Tibial nerve (tissue), 4 donors: ENCODE data around the gene NOL4L.

Experiments used
- CTCF ChIP-seq, 5 experiments: fragments of 200-600 bp in 3 of 5; fragments of 450-650 bp in 2 of 5; sonication (generic) in 3 of 5; IDR thresholded peaks; one replicate each; pipeline ENCODE4 v1.5.1; 2016 to 2019; ENCODE audit warnings: antibody characterized with exemption in 5 of 5, mild to moderate bottlenecking in 3 of 5, moderate library complexity in 2 of 5
- EP300 ChIP-seq, 2 donors: sonication (generic); formaldehyde crosslinking; IDR thresholded peaks; one replicate each; pipeline ENCODE4 v1.6.1; 2017; ENCODE audit warnings: antibody characterized with exemption in 2 of 2, mild to moderate bottlenecking in 1 of 2
- POLR2A ChIP-seq, 2 donors: fragments of 450-650 bp; IDR thresholded peaks; one replicate each; pipeline ENCODE4 v1.6.1; 2017; ENCODE audit warnings: antibody characterized with exemption in 2 of 2, mild to moderate bottlenecking in 2 of 2, moderate library complexity in 2 of 2

- no peak for TF ChIP-seq CTCF (IDR thresholded peaks at IDR 0.05)
- TF ChIP-seq POLR2A (IDR thresholded peaks at IDR 0.05): no peak
- TF ChIP-seq EP300 (IDR thresholded peaks at IDR 0.05): no peak
Measured at GRCh38 chr20:32527052-32527446, 58.1 kb downstream of the NOL4L start.
